Measurements from ENCODE around the gene GNA12.

GNA12 gene

GRCh38 chr7:2843191-2843685 is 870 bp downstream of the GNA12 start:
- TF ChIP-seq TCF12 (IDR thresholded peaks at IDR 0.05; ENCODE audit: low read depth) (no peak), TEAD4 (IDR thresholded peaks at IDR 0.05) (no peak), EP300 (IDR thresholded peaks at IDR 0.05; ENCODE audit: borderline replicate concordance) (no peak), REST (IDR thresholded peaks at IDR 0.05; ENCODE audit: low read depth) (no peak), CEBPB (IDR thresholded peaks at IDR 0.05) (no peak), RAD21 (IDR thresholded peaks at IDR 0.05; ENCODE audit: low read depth) (no peak), USF1 (IDR thresholded peaks at IDR 0.05) (no peak), NFIC (IDR thresholded peaks at IDR 0.05) (no peak), CREB1 (IDR thresholded peaks at IDR 0.05; ENCODE audit: low read depth) (no peak), YY1 (IDR thresholded peaks at IDR 0.05; ENCODE audit: low read depth) (no peak), EGR1 (IDR thresholded peaks at IDR 0.05) (no peak), ZBTB7A (IDR thresholded peaks at IDR 0.05; ENCODE audit: low read depth) (no peak), FOXM1 (IDR thresholded peaks at IDR 0.05; ENCODE audit: borderline replicate concordance, low read depth) (no peak)

- TF ChIP-seq MAX (IDR thresholded peaks at IDR 0.05) (no peak), REST (IDR thresholded peaks at IDR 0.05; ENCODE audit: low read depth) (no peak), RAD21 (IDR thresholded peaks at IDR 0.05; ENCODE audit: low read depth) (no peak), CREB1 (IDR thresholded peaks at IDR 0.05; ENCODE audit: low read depth) (no peak), TCF12 (IDR thresholded peaks at IDR 0.05; ENCODE audit: low read depth) (no peak), ZBTB7A (IDR thresholded peaks at IDR 0.05; ENCODE audit: low read depth) (no peak), EP300 (IDR thresholded peaks at IDR 0.05; ENCODE audit: borderline replicate concordance) (no peak), EGR1 (IDR thresholded peaks at IDR 0.05) (no peak), YY1 (IDR thresholded peaks at IDR 0.05; ENCODE audit: low read depth) (no peak), USF1 (IDR thresholded peaks at IDR 0.05) (no peak), FOXM1 (IDR thresholded peaks at IDR 0.05; ENCODE audit: borderline replicate concordance, low read depth) (no peak), TEAD4 (IDR thresholded peaks at IDR 0.05) (no peak), NFIC (IDR thresholded peaks at IDR 0.05) (no peak), TAF1 (IDR thresholded peaks at IDR 0.05; ENCODE audit: low read depth) (no peak), CEBPB (IDR thresholded peaks at IDR 0.05) (no peak)
These were observed 2.2 kb downstream of the GNA12 start for GRCh38 chr7:2841907-2842306.

- TF ChIP-seq CEBPB (IDR thresholded peaks at IDR 0.05) (no peak), YY1 (IDR thresholded peaks at IDR 0.05; ENCODE audit: low read depth) (no peak), NFIC (IDR thresholded peaks at IDR 0.05) (no peak), RAD21 (IDR thresholded peaks at IDR 0.05; ENCODE audit: low read depth) (no peak), TEAD4 (IDR thresholded peaks at IDR 0.05) (no peak)
These were observed 3.6 kb downstream of the GNA12 start for GRCh38 chr7:2840458-2840857.

- TF ChIP-seq YY1 (IDR thresholded peaks at IDR 0.05; ENCODE audit: low read depth) (no peak), TAF1 (IDR thresholded peaks at IDR 0.05; ENCODE audit: low read depth) (no peak), MAX (IDR thresholded peaks at IDR 0.05) (no peak), FOXM1 (IDR thresholded peaks at IDR 0.05; ENCODE audit: borderline replicate concordance, low read depth) (no peak), TCF12 (IDR thresholded peaks at IDR 0.05; ENCODE audit: low read depth) (no peak), EP300 (IDR thresholded peaks at IDR 0.05; ENCODE audit: borderline replicate concordance) (no peak), TEAD4 (IDR thresholded peaks at IDR 0.05) (no peak), ZBTB7A (IDR thresholded peaks at IDR 0.05; ENCODE audit: low read depth) (no peak), CEBPB (IDR thresholded peaks at IDR 0.05) (no peak), REST (IDR thresholded peaks at IDR 0.05; ENCODE audit: low read depth) (no peak), EGR1 (IDR thresholded peaks at IDR 0.05) (no peak), CREB1 (IDR thresholded peaks at IDR 0.05; ENCODE audit: low read depth) (no peak)
These were observed 5.1 kb downstream of the GNA12 start for GRCh38 chr7:2838873-2839578.

Measured in Ishikawa (cell line).